CD4-positive, alpha-beta T cell (primary cell): ENCODE results near the gene TBX19. TPM values are rescaled to one million over a fixed set of nuclear protein-coding genes. Genes with fewer than 3 reads are reported as not detected.

Experiments used
- ATAC-seq: fragments of 200-7000 bp; cut with Tn5 transposase; one replicate; pipeline ENCODE4 v1.10.0; 2022; ENCODE audit warnings: mild to moderate bottlenecking; ENCODE audit not compliant: poor library complexity
- CTCF ChIA-PET: fragments of 350-600 bp; sonication (Branson Sonifier 250); formaldehyde crosslinking; loops from one replicate; lab custom pipeline; 2021; ENCODE audit warnings: antibody characterized with exemption, inconsistent platforms; lab: Charles Lee
- POLR2A ChIA-PET: fragments of 350-600 bp; sonication (Branson Sonifier 250); formaldehyde crosslinking; loops from one replicate; lab custom pipeline; 2021; ENCODE audit warnings: antibody characterized with exemption, inconsistent platforms; lab: Charles Lee
- DNase-seq, 14 experiments: peaks; one replicate each; pipeline ENCODE4 v3.0.0-alpha.2; 2013 to 2020; ENCODE audit warnings: mixed read lengths in 2 of 14
- H3K27ac ChIP-seq, 2 donors: one replicate each; pipeline versions ENCODE4 v1.5.1 to v1.7.0; 2013; ENCODE audit warnings: low read length in 2 of 2, low read depth in 1 of 2, mild to moderate bottlenecking in 1 of 2
- H3K27me3 ChIP-seq, 2 experiments: 1 replicate in 1 of 2; 2 replicates in 1 of 2; pipeline versions ENCODE4 v1.6.1 to v1.7.0; 2013; ENCODE audit warnings: low read length in 2 of 2, control low read depth in 1 of 2, mild to moderate bottlenecking in 1 of 2, moderate library complexity in 1 of 2; ENCODE audit not compliant: insufficient read depth in 2 of 2, control insufficient read depth in 1 of 2
- H3K36me3 ChIP-seq: one replicate; pipeline ENCODE4 v1.6.1; 2013; ENCODE audit warnings: low read length, control low read depth; ENCODE audit not compliant: insufficient read depth
- H3K4me1 ChIP-seq: one replicate; pipeline ENCODE4 v1.6.1; 2013; ENCODE audit warnings: low read length, control low read depth; ENCODE audit not compliant: insufficient read depth
- H3K4me3 ChIP-seq: one replicate; pipeline ENCODE4 v1.5.1; 2013; ENCODE audit warnings: mild to moderate bottlenecking, low read length, moderate library complexity
- H3K9me3 ChIP-seq, 2 experiments: 1 replicate in 1 of 2; 2 replicates in 1 of 2; pipeline versions ENCODE4 v1.6.1 to v1.7.0; 2013; ENCODE audit warnings: low read length in 2 of 2, mild to moderate bottlenecking in 2 of 2, control low read depth in 1 of 2, moderate library complexity in 1 of 2; ENCODE audit not compliant: control insufficient read depth in 1 of 2, insufficient read depth in 1 of 2
- H3K27ac Mint-ChIP-seq: one replicate; pipeline ENCODE4 v1.8.0; 2020; ENCODE audit warnings: mixed read lengths
- H3K27me3 Mint-ChIP-seq: one replicate; pipeline ENCODE4 v1.8.0; 2021; ENCODE audit warnings: mixed read lengths
- H3K36me3 Mint-ChIP-seq: one replicate; pipeline ENCODE4 v1.8.0; 2021; ENCODE audit warnings: low read depth, mixed read lengths
- H3K4me1 Mint-ChIP-seq: one replicate; pipeline ENCODE4 v1.8.0; 2021; ENCODE audit warnings: low read depth, mixed read lengths
- H3K4me3 Mint-ChIP-seq: one replicate; pipeline ENCODE4 v1.8.0; 2020; ENCODE audit warnings: mild to moderate bottlenecking, mixed read lengths
- H3K9me3 Mint-ChIP-seq: one replicate; pipeline ENCODE4 v1.8.0; 2020; ENCODE audit warnings: mixed read lengths
- intact Hi-C, 2 experiments: fragments of 100-400 bp; cut with DNase I in 1 of 2; cut with micrococcal nuclease in 1 of 2; formaldehyde crosslinking; loops; one replicate each; pipeline versions ENCODE4 v1.15.1 to v1.9.0; 2023 to 2025; cut with DNase I, micrococcal nuclease
- total RNA-seq, 174 experiments: library from RNA in 2 of 174; stranded (reverse) in 2 of 174; gene quantifications; one replicate each; pipeline ENCODE4 v1.2.3 and lab custom pipeline; 2021 to 2026
- TF ChIP-seq, protein P1 (sequence below): fragments of 200-600 bp; IDR thresholded peaks from one replicate; pipeline ENCODE4 v1.8.0; 2022; ENCODE audit warnings: antibody characterized with exemption, mild to moderate bottlenecking

TBX19 gene
- total RNA-seq, 2 experiments from 2014 or later: 1.6 to 1.8 TPM

DNA sequence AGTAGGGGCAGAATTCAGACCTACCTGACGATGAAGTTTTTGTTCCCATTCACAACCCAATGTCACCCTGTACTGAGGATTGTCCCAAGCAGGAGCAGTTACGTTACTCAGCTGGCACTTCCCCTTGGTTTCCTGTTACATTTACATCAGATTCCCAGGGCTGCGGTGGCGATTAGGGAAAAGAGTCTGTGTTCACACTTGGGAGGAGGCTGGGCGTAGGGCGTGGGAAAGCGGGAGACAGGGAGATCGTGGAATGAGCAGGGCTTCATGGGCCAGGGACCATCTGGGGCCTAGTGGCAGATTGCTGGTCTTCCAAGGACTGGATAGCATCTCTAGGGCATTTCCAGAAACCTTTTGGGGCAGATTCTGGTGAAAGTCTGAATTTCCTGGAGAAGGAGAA is 39.0 kb downstream of the TBX19 start:
- Histone ChIP-seq H3K4me3 (no peak overlapping the region), H3K4me1 (no peaks in the 10 kb centered on the region), H3K27ac (no peak overlapping the region), H3K36me3 (no peaks in the 10 kb centered on the region), H3K9me3 (no peaks in the 10 kb centered on the region), H3K27me3 (no peaks in the 10 kb centered on the region)
- Mint-ChIP-seq H3K27me3 (no peaks in the 10 kb centered on the region), H3K27ac (no peak overlapping the region), H3K4me3 (no peak overlapping the region), H3K36me3 (peaks cover 17% of the 10 kb centered on the region), H3K4me1 (no peaks in the 10 kb centered on the region), H3K9me3 (no peaks in the 10 kb centered on the region)
- ChIA-PET CTCF (interaction anchor here (0.9 kb wide), 1 partner anchor 12 kb away, joined by 3 read pairs; no protein-coding TSS in a partner anchor), POLR2A (interaction anchor here (1.2 kb wide), 1 partner anchor 15 kb away, joined by 3 read pairs; no protein-coding TSS in a partner anchor)
- DNase-seq (no peak), ATAC-seq (no peak)
- intact Hi-C loops: no loop called here
- TF ChIP-seq, protein P1, sequence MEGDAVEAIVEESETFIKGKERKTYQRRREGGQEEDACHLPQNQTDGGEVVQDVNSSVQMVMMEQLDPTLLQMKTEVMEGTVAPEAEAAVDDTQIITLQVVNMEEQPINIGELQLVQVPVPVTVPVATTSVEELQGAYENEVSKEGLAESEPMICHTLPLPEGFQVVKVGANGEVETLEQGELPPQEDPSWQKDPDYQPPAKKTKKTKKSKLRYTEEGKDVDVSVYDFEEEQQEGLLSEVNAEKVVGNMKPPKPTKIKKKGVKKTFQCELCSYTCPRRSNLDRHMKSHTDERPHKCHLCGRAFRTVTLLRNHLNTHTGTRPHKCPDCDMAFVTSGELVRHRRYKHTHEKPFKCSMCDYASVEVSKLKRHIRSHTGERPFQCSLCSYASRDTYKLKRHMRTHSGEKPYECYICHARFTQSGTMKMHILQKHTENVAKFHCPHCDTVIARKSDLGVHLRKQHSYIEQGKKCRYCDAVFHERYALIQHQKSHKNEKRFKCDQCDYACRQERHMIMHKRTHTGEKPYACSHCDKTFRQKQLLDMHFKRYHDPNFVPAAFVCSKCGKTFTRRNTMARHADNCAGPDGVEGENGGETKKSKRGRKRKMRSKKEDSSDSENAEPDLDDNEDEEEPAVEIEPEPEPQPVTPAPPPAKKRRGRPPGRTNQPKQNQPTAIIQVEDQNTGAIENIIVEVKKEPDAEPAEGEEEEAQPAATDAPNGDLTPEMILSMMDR: no peak

DNA sequence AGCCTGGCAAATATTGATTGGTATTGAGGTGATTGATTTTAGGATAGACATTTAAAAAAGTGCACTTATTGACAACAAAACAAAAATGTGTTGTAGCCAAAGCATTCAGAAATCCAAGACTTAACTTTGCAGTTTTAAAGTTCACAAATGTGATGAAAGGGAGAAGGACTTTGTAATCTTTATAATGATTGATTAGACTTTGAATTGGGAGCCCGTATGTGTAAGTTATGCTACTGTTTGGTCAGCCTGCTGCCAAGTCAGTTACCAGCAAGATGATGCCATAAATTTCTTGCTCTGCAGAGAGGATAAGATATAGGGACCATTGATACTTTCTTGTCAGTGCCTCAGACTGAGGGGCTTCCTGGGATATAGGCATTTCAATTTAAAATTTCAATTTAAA is 39.5 kb downstream of the TBX19 start:
- Mint-ChIP-seq H3K36me3 (peaks cover 22% of the 10 kb centered on the region), H3K9me3 (no peaks in the 10 kb centered on the region), H3K4me3 (no peak overlapping the region), H3K27me3 (no peaks in the 10 kb centered on the region), H3K4me1 (no peaks in the 10 kb centered on the region), H3K27ac (no peak overlapping the region)
- intact Hi-C loops: no loop called here
- Histone ChIP-seq H3K36me3 (no peaks in the 10 kb centered on the region), H3K4me1 (no peaks in the 10 kb centered on the region), H3K4me3 (no peak overlapping the region), H3K27ac (no peak overlapping the region), H3K27me3 (no peaks in the 10 kb centered on the region), H3K9me3 (no peaks in the 10 kb centered on the region)
- DNase-seq: no peak
- TF ChIP-seq, protein P1: no peak
- POLR2A ChIA-PET: interaction anchor here (1.2 kb wide), 1 partner anchor 15 kb away, joined by 3 read pairs; no protein-coding TSS in a partner anchor
- CTCF ChIA-PET: no interaction called here
- ATAC-seq: no peak

DNA sequence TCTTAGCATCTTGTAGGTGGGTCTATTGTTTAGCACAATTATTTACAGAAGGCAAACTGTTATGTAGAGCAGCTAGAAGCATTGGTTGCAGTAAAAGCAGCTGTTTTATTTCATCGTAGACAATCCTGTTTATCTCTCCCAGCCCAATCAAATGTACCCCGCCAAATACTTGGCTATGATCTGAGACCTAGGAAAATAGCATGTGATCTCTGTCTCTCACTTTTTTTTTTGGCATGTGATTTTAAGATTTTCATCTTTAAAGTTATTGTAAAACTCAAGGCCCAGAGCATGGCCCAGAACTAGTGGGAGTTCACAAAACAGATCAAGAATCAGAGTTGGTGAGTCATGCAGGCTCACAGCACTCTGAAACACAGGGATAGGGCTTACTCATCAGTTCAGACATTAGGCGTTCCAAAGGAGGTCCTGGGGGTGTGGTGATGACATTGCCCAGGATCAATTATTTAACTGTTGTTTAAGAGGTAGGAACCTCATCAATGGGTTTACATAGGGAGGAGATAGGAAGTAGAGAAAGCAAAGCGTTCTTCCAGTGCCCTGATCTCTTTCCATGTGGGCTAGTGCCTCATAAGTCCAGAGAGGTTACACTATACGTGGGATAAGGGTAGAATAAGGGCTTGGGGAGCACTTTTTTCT is 40.2 kb downstream of the TBX19 start:
- H3K4me3 ChIP-seq: no peak overlapping the region
- TF ChIP-seq, protein P1: no peak

More for the DNA sequence above, 40.2 kb downstream of the TBX19 start:
- DNase-seq (no peak), ATAC-seq (no peak)
- H3K4me1 ChIP-seq: no peaks in the 10 kb centered on the region
- H3K36me3 ChIP-seq: no peaks in the 10 kb centered on the region
- Mint-ChIP-seq H3K27me3 (no peaks in the 10 kb centered on the region), H3K27ac (no peak overlapping the region), H3K4me1 (no peaks in the 10 kb centered on the region), H3K4me3 (no peak overlapping the region), H3K9me3 (no peaks in the 10 kb centered on the region), H3K36me3 (peaks cover 22% of the 10 kb centered on the region)
- intact Hi-C loops: no loop called here
- no peak overlapping the region for H3K27ac ChIP-seq
- POLR2A ChIA-PET: no interaction called here
- H3K27me3 ChIP-seq: no peaks in the 10 kb centered on the region
- no peaks in the 10 kb centered on the region for H3K9me3 ChIP-seq
- CTCF ChIA-PET: no interaction called here
